HL-60 (cell line): ENCODE results near the gene FPGT.
"Not testable (repeated sequence)": the region's sequence is repeated elsewhere in the genome, so short reads cannot be mapped to it uniquely, and the experiment has no call there.

Source experiments
- DNase-seq, 2 experiments: peaks; one replicate each; pipeline ENCODE4 v3.0.0-alpha.2; 2010 to 2020; ENCODE audit warnings: low read depth in 1 of 2, low spot score in 1 of 2
- H3K27ac ChIP-seq: fragments of 250-450 bp; sonication (Bioruptor Pico); replicated peaks from 2 replicates; pipeline ENCODE4 v1.5.1; 2020; ENCODE audit warnings: mild to moderate bottlenecking, moderate library complexity
- H3K27me3 ChIP-seq: fragments of 250-450 bp; sonication (Bioruptor Pico); 2 replicates; pipeline ENCODE4 v1.5.1; 2021; ENCODE audit warnings: mild to moderate bottlenecking, moderate library complexity; ENCODE audit not compliant: insufficient read depth, poor library complexity, severe bottlenecking
- H3K4me3 ChIP-seq: replicated peaks from 2 replicates; pipeline ENCODE4 v1.5.1; 2011; ENCODE audit warnings: mild to moderate bottlenecking, control low read depth, low read length; ENCODE audit not compliant: insufficient read depth
- CTCF ChIP-seq: IDR thresholded peaks from one replicate; pipeline ENCODE4 v1.5.1; 2011; ENCODE audit warnings: low read length, control low read depth, inconsistent platforms; ENCODE audit not compliant: insufficient read depth
- GABPA ChIP-seq: IDR thresholded peaks from 2 replicates; pipeline ENCODE4 v1.6.1; 2012; ENCODE audit warnings: low read depth
- POLR2AphosphoS5 ChIP-seq: IDR thresholded peaks from 2 replicates; pipeline ENCODE4 v1.6.1; 2012; ENCODE audit warnings: low read depth
- REST ChIP-seq: IDR thresholded peaks from 2 replicates; pipeline ENCODE4 v1.6.1; 2012; ENCODE audit warnings: low read depth; ENCODE audit not compliant: insufficient replicate concordance
- SPI1 ChIP-seq: IDR thresholded peaks from 2 replicates; pipeline ENCODE4 v1.6.1; 2012; ENCODE audit warnings: low read depth, mild to moderate bottlenecking, borderline replicate concordance

FPGT gene

GRCh38 chr1:74245168-74245772 lies 47.2 kb downstream of the FPGT start:
- DNase-seq = no peak
- no peak overlapping the region for H3K4me3 ChIP-seq
- TF ChIP-seq SPI1 (no peak), CTCF (no peak), REST (no peak), GABPA (no peak), POLR2AphosphoS5 (no peak)

GRCh38 chr1:74246315-74246714 lies 48.3 kb downstream of the FPGT start:
- no peak overlapping the region for H3K4me3 ChIP-seq
- no peak overlapping the region for H3K27ac ChIP-seq
- TF ChIP-seq CTCF (no peak), GABPA (no peak)
- no peaks in the 10 kb centered on the region for H3K27me3 ChIP-seq
- DNase-seq = no peak

More at GRCh38 chr1:74245168-74245772, 47.2 kb downstream of the FPGT start:
- Histone ChIP-seq H3K27ac (no peak overlapping the region), H3K27me3 (no peaks in the 10 kb centered on the region)

GRCh38 chr1:74247881-74248528 lies 50.0 kb downstream of the FPGT start:
- H3K27me3 ChIP-seq = no peaks in the 10 kb centered on the region
- no peak overlapping the region for H3K27ac ChIP-seq
- no peak for TF ChIP-seq GABPA
- no peak for TF ChIP-seq REST
- no peak for TF ChIP-seq CTCF
- no peak for TF ChIP-seq POLR2AphosphoS5
- no peak for TF ChIP-seq SPI1
- DNase-seq = no peak
- H3K4me3 ChIP-seq = no peak overlapping the region

GRCh38 chr1:74253243-74253824 lies 55.3 kb downstream of the FPGT start:
- H3K27me3 ChIP-seq, H3K27ac ChIP-seq, DNase-seq, H3K4me3 ChIP-seq: not testable (repeated sequence)
